Fibroblast of villous mesenchyme (primary cell): Measurements from ENCODE around the gene SKAP1. TPM values are rescaled to one million over a fixed set of nuclear protein-coding genes. Genes with fewer than 3 reads are reported as not detected.

ENCODE experiments used
- DNase-seq: peaks from one replicate; pipeline ENCODE4 v3.0.0-alpha.2; 2010; ENCODE audit warnings: low read depth
- H3K4me3 ChIP-seq: 2 replicates; pipeline ENCODE4 v1.5.1; 2011; ENCODE audit warnings: low read depth, mild to moderate bottlenecking, low read length
- CTCF ChIP-seq: IDR thresholded peaks from 2 replicates; pipeline ENCODE4 v1.5.1; 2012; ENCODE audit warnings: low read depth, mild to moderate bottlenecking, low read length; ENCODE audit not compliant: insufficient read depth
- total RNA-seq: library from RNA; depleted of rRNA; stranded (reverse); fragments of >200 nt; gene quantifications from 2 replicates; pipeline ENCODE4 v1.2.3, GENCODE V29; 2012

Gene SKAP1
- total RNA-seq, 1 donor: not detected

DNA sequence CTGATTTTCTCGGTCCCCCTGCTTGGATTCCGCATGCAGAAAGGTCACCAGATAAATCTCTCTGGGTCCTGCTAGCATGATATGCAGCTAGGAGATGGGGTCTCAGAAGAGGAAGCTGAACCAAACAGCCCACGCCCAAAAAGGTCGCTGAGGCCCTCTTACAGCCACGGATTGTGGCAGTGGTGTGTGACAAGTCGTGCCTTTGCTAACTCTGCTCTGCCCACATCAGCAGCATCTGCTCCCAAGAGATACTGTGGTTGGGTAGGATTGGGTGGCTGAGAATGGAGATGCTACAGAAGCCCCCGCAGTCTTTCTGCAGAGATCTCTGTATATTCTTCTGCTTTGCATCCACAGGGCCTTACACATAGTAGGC lies 15.2 kb upstream of the SKAP1 start:
- DNase-seq: no peak
- no peak for TF ChIP-seq CTCF
- H3K4me3 ChIP-seq: no peak overlapping the region

DNA sequence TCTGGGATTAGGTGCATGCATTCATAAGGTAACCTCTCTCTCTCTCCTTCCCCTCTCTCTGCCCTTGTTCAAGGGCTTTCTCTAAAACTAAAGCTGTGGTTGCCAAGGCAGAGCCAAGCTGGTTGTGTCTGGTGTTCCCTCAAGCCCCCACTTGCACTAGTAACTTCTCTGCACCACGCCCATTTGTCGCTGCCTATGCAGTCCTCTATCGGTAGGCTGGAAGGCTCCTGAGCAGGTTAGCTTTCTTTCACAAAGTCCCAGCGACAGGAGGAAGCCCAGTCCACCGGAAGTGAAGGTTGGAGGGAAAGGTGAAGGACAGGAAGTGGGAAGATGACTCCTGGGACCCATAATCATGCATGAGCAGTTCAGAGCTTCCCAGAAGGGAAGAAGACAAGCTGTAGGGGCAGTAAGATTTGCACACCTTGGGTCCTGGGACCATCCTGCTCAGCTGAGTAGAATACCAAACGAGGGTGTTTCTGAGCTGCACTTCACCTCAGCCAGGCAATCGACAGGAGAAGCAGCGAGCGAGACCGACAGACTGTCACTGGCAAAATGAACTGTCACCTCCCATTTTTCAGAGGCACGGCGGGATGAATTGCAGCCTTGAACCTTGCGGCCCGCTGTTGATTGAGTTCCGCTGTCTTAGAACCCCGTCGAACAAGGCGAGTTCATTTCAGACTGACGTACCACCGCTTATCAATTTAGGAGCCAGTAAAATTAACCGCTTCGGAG lies 14.7 kb upstream of the SKAP1 start:
- DNase-seq: no peak
- no peak overlapping the region for H3K4me3 ChIP-seq
- TF ChIP-seq CTCF: no peak

- H3K4me3 ChIP-seq: no peak overlapping the region
- TF ChIP-seq CTCF: no peak
- no peak for DNase-seq
Measured at GRCh38 chr17:48443712-48444111, 13.7 kb upstream of the SKAP1 start.

- DNase-seq: no peak
- no peak for TF ChIP-seq CTCF
- no peak overlapping the region for H3K4me3 ChIP-seq
Measured at GRCh38 chr17:48442819-48443218, 12.8 kb upstream of the SKAP1 start.

- DNase-seq: no peak
- no peak overlapping the region for H3K4me3 ChIP-seq
- TF ChIP-seq CTCF: no peak
Measured at GRCh38 chr17:48441862-48442261, 11.8 kb upstream of the SKAP1 start.

- no peak for TF ChIP-seq CTCF
Measured at GRCh38 chr17:48441231-48441711, 11.3 kb upstream of the SKAP1 start.

GRCh38 chr17:48440669-48441068 lies 10.7 kb upstream of the SKAP1 start:
- H3K4me3 ChIP-seq: no peak overlapping the region
- no peak for DNase-seq
- TF ChIP-seq CTCF: no peak

More at GRCh38 chr17:48441231-48441711, 11.3 kb upstream of the SKAP1 start:
- H3K4me3 ChIP-seq: no peak overlapping the region
- DNase-seq: no peak
